ENCODE measurements around the gene HMSD. TPM values are rescaled to one million over a fixed set of nuclear protein-coding genes. Genes with fewer than 3 reads are reported as not detected.

The HMSD gene
- total RNA-seq, 1 donor from 2014 or later, result 0.20 TPM

GRCh38 chr18:63956755-63957154, 7.7 kb downstream of the HMSD start:
- no peak for DNase-seq

GRCh38 chr18:63960891-63961290, 11.8 kb downstream of the HMSD start:
- DNase-seq, result no peak

- DNase-seq, result no peak
These were observed 12.4 kb downstream of the HMSD start for GRCh38 chr18:63961435-63961980.

- DNase-seq, result no peak
These were observed 13.0 kb downstream of the HMSD start for GRCh38 chr18:63962137-63962536.

- DNase-seq, result no peak
These were observed 14.6 kb downstream of the HMSD start for GRCh38 chr18:63963615-63964256.

GRCh38 chr18:63964908-63965307, 15.8 kb downstream of the HMSD start:
- no peak for DNase-seq

- DNase-seq, result no peak
These were observed 16.7 kb downstream of the HMSD start for GRCh38 chr18:63965716-63966330.

GRCh38 chr18:63969942-63970808, 21.1 kb downstream of the HMSD start, which contains the start of gene SERPINB8:
SERPINB8 (plus strand) TSS chr18:63970081; CDS start chr18:63978309, 8,228 bp downstream.
- DNase-seq, result peak; percentile 94

GRCh38 chr18:63970809-63971205, 21.7 kb downstream of the HMSD start:
- no peak for DNase-seq

- no peak for DNase-seq
These were observed 22.4 kb downstream of the HMSD start for GRCh38 chr18:63971320-63972001.

- DNase-seq, result no peak
These were observed 22.9 kb downstream of the HMSD start for GRCh38 chr18:63972002-63972376.

GRCh38 chr18:63974991-63975390, 25.9 kb downstream of the HMSD start:
- DNase-seq, result no peak

- no peak for DNase-seq
These were observed 26.5 kb downstream of the HMSD start for GRCh38 chr18:63975628-63976027.

GRCh38 chr18:63977040-63977439, 27.9 kb downstream of the HMSD start:
- DNase-seq, result no peak

GRCh38 chr18:63979409-63979920, 30.4 kb downstream of the HMSD start:
- peak; percentile 56 for DNase-seq

GRCh38 chr18:63980027-63980426, 30.9 kb downstream of the HMSD start:
- no peak for DNase-seq

- DNase-seq, result no peak
These were observed 31.9 kb downstream of the HMSD start for GRCh38 chr18:63980896-63981460.

GRCh38 chr18:63981719-63982118, 32.6 kb downstream of the HMSD start:
- no peak for DNase-seq

- DNase-seq, result no peak
These were observed 33.3 kb downstream of the HMSD start for GRCh38 chr18:63982361-63982760.

GRCh38 chr18:63986885-63987284, 37.8 kb downstream of the HMSD start:
- no peak for DNase-seq

GRCh38 chr18:63987743-63988142, 38.6 kb downstream of the HMSD start:
- DNase-seq, result no peak

GRCh38 chr18:63992751-63993150, 43.6 kb downstream of the HMSD start:
- DNase-seq, result no peak
